Loucy (cell line): ENCODE results near the gene STEAP4.

Experiments
- H2AFZ ChIP-seq: fragments of 200-600 bp; sonication (generic); 2 replicates; pipeline ENCODE4 v1.6.0; 2016; ENCODE audit warnings: antibody characterized with exemption, mild to moderate bottlenecking, low read length, moderate library complexity
- H3F3A ChIP-seq: fragments of 200-600 bp; 2 replicates; pipeline ENCODE4 v1.6.0; 2016; ENCODE audit warnings: antibody characterized with exemption, low read depth, mild to moderate bottlenecking
- H3K27me3 ChIP-seq: fragments of 200-600 bp; sonication (generic); 2 replicates; pipeline ENCODE4 v1.6.1; 2014; ENCODE audit warnings: low read length, mild to moderate bottlenecking; ENCODE audit not compliant: insufficient read depth, poor library complexity, severe bottlenecking
- H3K36me3 ChIP-seq: fragments of 200-600 bp; sonication (generic); 2 replicates; pipeline ENCODE4 v1.6.1; 2016; ENCODE audit warnings: low read length; ENCODE audit not compliant: insufficient read depth
- H3K4me1 ChIP-seq: fragments of 200-600 bp; sonication (generic); 2 replicates; pipeline ENCODE4 v1.5.1; 2014; ENCODE audit warnings: low read length, mild to moderate bottlenecking; ENCODE audit not compliant: insufficient read depth, poor library complexity, severe bottlenecking
- H3K4me2 ChIP-seq: fragments of 200-600 bp; sonication (generic); 2 replicates; pipeline ENCODE4 v1.6.0; 2014; ENCODE audit warnings: antibody characterized with exemption, low read length, low read depth, mild to moderate bottlenecking; ENCODE audit not compliant: poor library complexity, severe bottlenecking
- H3K4me3 ChIP-seq: fragments of 200-600 bp; sonication (generic); 2 replicates; pipeline ENCODE4 v1.5.1; 2014; ENCODE audit warnings: low read length, mild to moderate bottlenecking, mixed read lengths; ENCODE audit not compliant: poor library complexity, severe bottlenecking
- H3K79me2 ChIP-seq: fragments of 200-600 bp; sonication (generic); 2 replicates; pipeline ENCODE4 v1.6.1; 2014; ENCODE audit warnings: low read length; ENCODE audit not compliant: insufficient read depth
- H3K9ac ChIP-seq: fragments of 200-600 bp; sonication (generic); 2 replicates; pipeline ENCODE4 v1.6.0; 2014; ENCODE audit warnings: mild to moderate bottlenecking, low read depth, low read length, moderate library complexity; ENCODE audit not compliant: poor library complexity, severe bottlenecking
- H3K9me2 ChIP-seq: fragments of 200-600 bp; sonication (generic); replicated peaks from 2 replicates; pipeline ENCODE4 v1.6.1; 2016; ENCODE audit warnings: low read depth, low read length, mixed read lengths
- H3K9me3 ChIP-seq: fragments of 200-600 bp; sonication (generic); 2 replicates; pipeline ENCODE4 v1.6.1; 2014; ENCODE audit warnings: mild to moderate bottlenecking, antibody characterized with exemption, low read length, low read depth; ENCODE audit not compliant: insufficient read depth
- H4K20me1 ChIP-seq: fragments of 200-600 bp; sonication (generic); 2 replicates; pipeline ENCODE4 v1.6.0; 2014; ENCODE audit warnings: antibody characterized with exemption, low read length, mild to moderate bottlenecking; ENCODE audit not compliant: insufficient read depth, poor library complexity, severe bottlenecking
- CTCF ChIP-seq: fragments of 200-600 bp; sonication (generic); conservative IDR thresholded peaks from 2 replicates; pipeline ENCODE4 v1.5.1; 2014; ENCODE audit warnings: mild to moderate bottlenecking, antibody characterized with exemption, low read length
- EZH2phosphoT487 ChIP-seq: fragments of 200-600 bp; IDR thresholded peaks from 2 replicates; pipeline ENCODE4 v1.6.1; 2018; ENCODE audit warnings: antibody characterized with exemption, mild to moderate bottlenecking, moderate library complexity, borderline replicate concordance

Gene STEAP4

GRCh38 chr7:88306590-88307048 lies at the start of gene STEAP4:
Gene STEAP4 (minus strand): TSS chr7:88306894. CDS start chr7:88284269, 22,625 bp downstream.
- no peaks in the 10 kb centered on the region for H3K27me3 ChIP-seq
- no peak within 1 kb of the TSS for H3K9ac ChIP-seq
- H3K4me3 ChIP-seq = no peak within 1 kb of the TSS
- no peak within 1 kb of the TSS for H2AFZ ChIP-seq
- no peaks in the 10 kb centered on the region for H4K20me1 ChIP-seq
- H3K79me2 ChIP-seq = no peaks in the 10 kb centered on the region
- no peaks in the 10 kb centered on the region; the same call in 1 of the 2 replicates for H3K9me2 ChIP-seq
- H3K4me1 ChIP-seq = no peaks in the 10 kb centered on the region
- TF ChIP-seq EZH2phosphoT487 = no peak
- TF ChIP-seq CTCF = no peak
- H3K9me3 ChIP-seq = no peaks in the 10 kb centered on the region
- no peak within 1 kb of the TSS for H3K4me2 ChIP-seq
- H3F3A ChIP-seq = no peaks in the 10 kb centered on the region
- no peaks in the 10 kb centered on the region for H3K36me3 ChIP-seq

- Histone ChIP-seq H3K4me2 (no peak overlapping the region), H3K9ac (no peak overlapping the region), H3K9me2 (no peaks in the 10 kb centered on the region), H3K36me3 (no peaks in the 10 kb centered on the region), H3K4me1 (peaks cover 4% of the 10 kb centered on the region), H2AFZ (no peak overlapping the region), H3K27me3 (no peaks in the 10 kb centered on the region), H3K4me3 (no peak overlapping the region), H3K9me3 (no peaks in the 10 kb centered on the region), H4K20me1 (no peaks in the 10 kb centered on the region), H3K79me2 (no peaks in the 10 kb centered on the region), H3F3A (no peaks in the 10 kb centered on the region)
- TF ChIP-seq CTCF = no peak
These were observed 48.3 kb upstream of the STEAP4 start for GRCh38 chr7:88355011-88355410.

- Histone ChIP-seq H3K36me3 (no peaks in the 10 kb centered on the region), H3K4me3 (no peak overlapping the region), H3K79me2 (no peaks in the 10 kb centered on the region), H3K9me2 (no peaks in the 10 kb centered on the region), H3F3A (no peaks in the 10 kb centered on the region), H3K9me3 (no peaks in the 10 kb centered on the region), H3K4me1 (no peaks in the 10 kb centered on the region), H4K20me1 (no peaks in the 10 kb centered on the region), H3K4me2 (no peak overlapping the region), H3K27me3 (no peaks in the 10 kb centered on the region), H2AFZ (no peak overlapping the region), H3K9ac (no peak overlapping the region)
- TF ChIP-seq CTCF (no peak), EZH2phosphoT487 (no peak)
These were observed 43.4 kb upstream of the STEAP4 start for GRCh38 chr7:88350118-88350517.
